ENCODE results near the gene MLLT1. TPM values are rescaled to one million over a fixed set of nuclear protein-coding genes. Genes with fewer than 3 reads are reported as not detected.

Gene MLLT1
- total and polyA plus RNA-seq, 8 donors: 3.1 to 33.8 (median 19.6) TPM

DNA sequence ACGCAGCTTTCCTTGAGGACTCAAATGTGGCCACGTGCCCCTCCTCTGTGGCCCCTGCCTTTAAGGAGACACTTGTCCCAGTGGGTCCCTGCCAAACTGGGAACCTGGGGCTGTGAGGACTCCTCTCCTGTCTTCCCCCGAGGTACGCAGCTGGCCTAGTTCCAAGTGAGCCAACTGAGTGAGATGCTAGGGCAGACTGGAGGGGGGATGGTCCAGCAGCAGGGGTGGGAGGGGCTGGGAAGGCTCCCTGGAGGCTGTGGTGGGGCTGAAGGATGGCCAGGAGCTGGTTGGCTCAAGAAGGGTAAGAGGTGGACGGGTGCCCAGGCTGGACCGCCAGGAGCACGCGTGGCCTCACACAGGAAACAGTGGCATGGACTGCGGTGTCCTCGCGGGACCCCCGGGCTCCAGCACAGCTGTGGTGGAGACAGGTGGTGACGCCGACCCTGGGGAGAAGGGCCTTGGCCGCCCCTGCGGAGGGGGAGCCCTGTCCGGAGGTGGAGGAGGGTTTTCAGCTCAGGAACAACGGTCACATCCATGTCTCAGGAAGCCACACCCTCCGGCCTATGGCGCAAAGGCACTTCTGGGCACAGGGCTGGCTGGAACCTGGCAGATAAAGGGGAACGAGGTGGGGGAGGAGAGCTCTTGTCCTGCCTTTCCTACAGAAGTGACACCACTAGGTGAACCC is 45.8 kb downstream of the MLLT1 start:
- H3K27me3 ChIP-seq: no peaks in the 10 kb centered on the region
- H3K4me1 ChIP-seq: peaks cover 73 to 91% (median 81%) of the 10 kb centered on the region in 4 donors
- no peak for TF ChIP-seq EP300 (IDR thresholded peaks at IDR 0.05)
- TF ChIP-seq POLR2AphosphoS5 (IDR thresholded peaks at IDR 0.05): peak in 1 of 3 donors; percentile 45
- TF ChIP-seq POLR2A (IDR thresholded peaks at IDR 0.05): no peak
- TF ChIP-seq, protein P1, sequence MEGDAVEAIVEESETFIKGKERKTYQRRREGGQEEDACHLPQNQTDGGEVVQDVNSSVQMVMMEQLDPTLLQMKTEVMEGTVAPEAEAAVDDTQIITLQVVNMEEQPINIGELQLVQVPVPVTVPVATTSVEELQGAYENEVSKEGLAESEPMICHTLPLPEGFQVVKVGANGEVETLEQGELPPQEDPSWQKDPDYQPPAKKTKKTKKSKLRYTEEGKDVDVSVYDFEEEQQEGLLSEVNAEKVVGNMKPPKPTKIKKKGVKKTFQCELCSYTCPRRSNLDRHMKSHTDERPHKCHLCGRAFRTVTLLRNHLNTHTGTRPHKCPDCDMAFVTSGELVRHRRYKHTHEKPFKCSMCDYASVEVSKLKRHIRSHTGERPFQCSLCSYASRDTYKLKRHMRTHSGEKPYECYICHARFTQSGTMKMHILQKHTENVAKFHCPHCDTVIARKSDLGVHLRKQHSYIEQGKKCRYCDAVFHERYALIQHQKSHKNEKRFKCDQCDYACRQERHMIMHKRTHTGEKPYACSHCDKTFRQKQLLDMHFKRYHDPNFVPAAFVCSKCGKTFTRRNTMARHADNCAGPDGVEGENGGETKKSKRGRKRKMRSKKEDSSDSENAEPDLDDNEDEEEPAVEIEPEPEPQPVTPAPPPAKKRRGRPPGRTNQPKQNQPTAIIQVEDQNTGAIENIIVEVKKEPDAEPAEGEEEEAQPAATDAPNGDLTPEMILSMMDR (IDR thresholded peaks at IDR 0.05): no peak
- H3K4me3 ChIP-seq: peak overlapping the region in 2 of 4 donors; percentile 5 to 9
- H3K36me3 ChIP-seq: peaks cover 9 to 16% (median 12%) of the 10 kb centered on the region in 4 donors
- intact Hi-C loops (cut with DNase I; ENCODE audit: low total_unique reads): no loop called here
- DNase-seq: peak; percentile 55 to 76
- H3K27ac ChIP-seq: peak overlapping the region; percentile 47 to 83 (median 76)
- WGBS, 5 donors: 24 to 53% (median 32%) methylated on average over 17 to 21 of the region's 21 CpGs
- no peaks in the 10 kb centered on the region for H3K9me3 ChIP-seq

DNA sequence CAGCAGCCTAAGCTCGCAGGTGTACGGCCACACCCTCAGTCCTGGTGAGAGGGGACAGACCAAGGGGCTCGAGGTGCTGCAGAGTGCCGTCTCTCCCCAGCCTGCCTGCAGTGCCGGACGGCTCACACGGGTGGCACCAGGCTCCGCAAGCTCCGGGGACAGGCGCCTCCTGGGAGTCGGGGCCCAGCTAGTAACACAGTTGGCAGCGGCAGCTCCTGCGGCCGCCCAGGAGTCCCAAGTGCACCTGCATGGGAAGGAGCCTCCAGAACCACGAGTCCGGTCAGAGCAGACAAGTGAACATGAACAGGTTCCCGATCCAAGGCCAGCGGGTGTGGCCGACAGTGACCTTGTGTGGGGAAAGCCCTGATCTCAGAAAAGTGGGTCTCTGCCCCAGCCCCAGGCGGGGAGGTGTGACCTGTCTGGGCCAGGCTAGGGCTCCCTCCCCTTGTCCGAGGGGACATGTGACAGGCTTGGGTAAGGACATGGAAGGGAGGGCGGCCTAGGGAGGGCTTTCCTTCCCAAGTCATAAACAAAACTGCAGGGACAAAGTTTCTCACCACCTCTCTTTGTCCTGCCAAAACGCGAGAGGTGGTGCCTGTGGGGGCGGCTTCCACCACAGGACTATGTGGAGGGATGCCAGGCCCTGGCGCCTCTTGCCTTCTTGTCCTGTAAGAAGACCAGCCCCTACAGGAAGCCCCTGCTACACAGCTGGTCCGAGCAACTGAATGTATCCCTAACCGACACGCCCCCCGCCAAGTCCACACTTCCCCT is 46.5 kb downstream of the MLLT1 start:
- 33 to 49% (median 44%) methylated on average over 21 to 30 of the region's 30 CpGs for WGBS, 5 donors
- peaks cover 9 to 20% (median 13%) of the 10 kb centered on the region in 4 donors for H3K36me3 ChIP-seq
- H3K27me3 ChIP-seq: no peaks in the 10 kb centered on the region
- peaks cover 65 to 89% (median 80%) of the 10 kb centered on the region in 4 donors for H3K4me1 ChIP-seq
- intact Hi-C loops (cut with DNase I; ENCODE audit: low total_unique reads): no loop called here
- peak overlapping the region in 1 of 4 donors; percentile 5 for H3K4me3 ChIP-seq
- peak; percentile 63 to 83 for DNase-seq
- TF ChIP-seq POLR2A (IDR thresholded peaks at IDR 0.05) (no peak), POLR2AphosphoS5 (IDR thresholded peaks at IDR 0.05) (peak in 1 of 3 donors; percentile 2)
- H3K9me3 ChIP-seq: no peaks in the 10 kb centered on the region
- peak overlapping the region; percentile 47 to 83 (median 76) for H3K27ac ChIP-seq

DNA sequence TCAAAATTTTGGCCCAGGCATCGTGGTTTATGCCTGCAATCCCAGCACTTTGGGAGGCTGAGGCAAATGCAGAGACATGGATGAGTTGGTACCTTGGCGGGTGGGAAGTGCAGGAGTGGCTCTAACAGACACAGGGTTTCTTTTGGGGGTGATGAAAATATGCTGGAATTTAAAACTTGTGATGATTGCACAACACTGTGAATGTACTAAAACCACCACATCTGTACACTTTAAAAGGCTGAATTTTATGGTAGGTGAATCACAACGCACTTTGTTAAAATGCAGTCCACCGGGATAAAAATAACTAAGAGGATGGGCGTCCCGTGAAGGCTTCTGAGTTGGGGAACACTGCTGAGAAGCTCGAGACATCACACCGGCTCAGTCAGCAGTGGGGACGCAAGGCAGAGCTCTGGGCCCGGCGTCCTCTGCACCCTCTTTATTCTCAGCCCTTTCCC is 47.1 kb downstream of the MLLT1 start:
- DNase-seq: no peak
- H3K27me3 ChIP-seq: no peaks in the 10 kb centered on the region
- H3K4me1 ChIP-seq: peaks cover 59 to 89% (median 74%) of the 10 kb centered on the region in 4 donors
- no peak overlapping the region for H3K4me3 ChIP-seq
- no peaks in the 10 kb centered on the region for H3K9me3 ChIP-seq
- intact Hi-C loops (cut with DNase I; ENCODE audit: low total_unique reads): no loop called here
- peaks cover 9 to 20% (median 13%) of the 10 kb centered on the region in 4 donors for H3K36me3 ChIP-seq
- TF ChIP-seq EP300 (IDR thresholded peaks at IDR 0.05) (no peak), POLR2A (IDR thresholded peaks at IDR 0.05) (no peak), POLR2AphosphoS5 (IDR thresholded peaks at IDR 0.05) (no peak)
- TF ChIP-seq, protein P1 (IDR thresholded peaks at IDR 0.05): no peak
- peak overlapping the region; percentile 47 to 83 (median 76) for H3K27ac ChIP-seq
- WGBS, 5 donors: 42 to 65% (median 45%) methylated on average over 11 of the region's 11 CpGs

DNA sequence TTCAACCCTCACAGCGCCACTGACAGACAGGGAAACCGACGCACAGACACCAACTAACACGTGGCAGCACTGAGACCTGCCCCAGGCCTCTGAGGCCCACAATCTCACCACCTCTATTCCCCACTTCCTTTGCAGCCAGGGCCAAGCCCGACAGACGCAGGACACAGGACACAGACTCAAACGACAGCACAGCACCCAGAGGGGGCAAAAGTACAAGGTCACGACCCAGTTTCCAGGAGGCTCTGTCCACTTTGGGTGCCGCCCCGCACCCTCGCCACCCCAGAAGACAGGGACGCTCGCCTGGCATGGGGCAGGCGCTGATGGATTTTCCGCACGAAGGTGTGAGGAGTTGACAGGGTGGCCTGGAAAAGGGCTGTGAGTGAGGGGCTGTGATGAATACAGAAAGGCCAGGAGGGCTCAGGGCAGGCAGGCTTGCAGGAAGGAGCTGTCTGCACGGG is 48.8 kb downstream of the MLLT1 start:
- DNase-seq: no peak
- TF ChIP-seq POLR2AphosphoS5 (IDR thresholded peaks at IDR 0.05) (no peak), POLR2A (IDR thresholded peaks at IDR 0.05) (no peak)
- H3K36me3 ChIP-seq: peaks cover 13 to 33% (median 29%) of the 10 kb centered on the region in 4 donors
- no peaks in the 10 kb centered on the region for H3K9me3 ChIP-seq
- H3K27ac ChIP-seq: no peak overlapping the region
- intact Hi-C loops (cut with DNase I; ENCODE audit: low total_unique reads): no loop called here
- H3K4me3 ChIP-seq: no peak overlapping the region
- 86 to 90% (median 88%) methylated on average over 16 to 17 of the region's 17 CpGs for WGBS, 5 donors
- peaks cover 46 to 75% (median 57%) of the 10 kb centered on the region in 4 donors for H3K4me1 ChIP-seq
- no peaks in the 10 kb centered on the region for H3K27me3 ChIP-seq

All from stomach (tissue), 9 donors.